Stimulated activated CD4-positive, alpha-beta T cell treated with anti-CD3 and anti-CD28 coated beads, Interleukin-2, amount 100 ng/mL, for 24 hours (primary cell): ENCODE data around the gene GABBR2.

Experiments
- DNase-seq, 2 donors: peaks; one replicate each; pipeline ENCODE4 v3.0.0-alpha.2; 2020

Gene GABBR2

GRCh38 chr9:98625728-98626127 is 83.0 kb downstream of the GABBR2 start:
- DNase-seq, result no peak

GRCh38 chr9:98619788-98620187 is 88.9 kb downstream of the GABBR2 start:
- no peak for DNase-seq

- no peak for DNase-seq
Measured at GRCh38 chr9:98615633-98616032, 93.1 kb downstream of the GABBR2 start.

GRCh38 chr9:98614941-98615340 is 93.8 kb downstream of the GABBR2 start:
- no peak for DNase-seq

GRCh38 chr9:98612061-98612752 is 96.5 kb downstream of the GABBR2 start:
- no peak for DNase-seq

- no peak for DNase-seq
Measured at GRCh38 chr9:98611319-98611718, 97.4 kb downstream of the GABBR2 start.

- DNase-seq, result no peak
Measured at GRCh38 chr9:98610711-98611110, 98.0 kb downstream of the GABBR2 start.

GRCh38 chr9:98610211-98610610 is 98.5 kb downstream of the GABBR2 start:
- DNase-seq, result no peak

GRCh38 chr9:98609646-98610045 is 99.1 kb downstream of the GABBR2 start:
- no peak for DNase-seq

GRCh38 chr9:98607787-98608186 is 100.9 kb downstream of the GABBR2 start:
- DNase-seq, result no peak

GRCh38 chr9:98607152-98607551 is 101.6 kb downstream of the GABBR2 start:
- no peak for DNase-seq

GRCh38 chr9:98606730-98607129 is 102.0 kb downstream of the GABBR2 start:
- DNase-seq, result no peak

GRCh38 chr9:98605116-98605515 is 103.6 kb downstream of the GABBR2 start:
- DNase-seq, result no peak

- no peak for DNase-seq
Measured at GRCh38 chr9:98603821-98604383, 104.8 kb downstream of the GABBR2 start.

GRCh38 chr9:98602839-98603500 is 105.8 kb downstream of the GABBR2 start:
- no peak for DNase-seq

GRCh38 chr9:98600631-98601030 is 108.1 kb downstream of the GABBR2 start:
- DNase-seq, result no peak

GRCh38 chr9:98599566-98600216 is 109.0 kb downstream of the GABBR2 start:
- DNase-seq, result no peak

GRCh38 chr9:98598861-98599260 is 109.9 kb downstream of the GABBR2 start:
- no peak for DNase-seq

- DNase-seq, result no peak
Measured at GRCh38 chr9:98597236-98597771, 111.4 kb downstream of the GABBR2 start.

- DNase-seq, result no peak
Measured at GRCh38 chr9:98596486-98596885, 112.2 kb downstream of the GABBR2 start.

- DNase-seq, result no peak
Measured at GRCh38 chr9:98594546-98595160, 114.1 kb downstream of the GABBR2 start.

GRCh38 chr9:98593354-98594253 is 115.1 kb downstream of the GABBR2 start:
- no peak for DNase-seq
